Naive thymus-derived CD4-positive, alpha-beta T cell (primary cell): ENCODE data around the gene CHN2. TPM values are rescaled to one million over a fixed set of nuclear protein-coding genes. Genes with fewer than 3 reads are reported as not detected.

Experiments used
- ATAC-seq: fragments of 150-1000 bp; cut with Tn5 transposase; 2 replicates; pipeline ENCODE4 v1.10.0; 2021; ENCODE audit warnings: mild to moderate bottlenecking, moderate library complexity
- CTCF ChIA-PET: fragments of 350-600 bp; sonication (Branson Sonifier 250); formaldehyde crosslinking; loops from one replicate; lab custom pipeline; 2021; ENCODE audit warnings: antibody characterized with exemption; lab: Charles Lee
- POLR2A ChIA-PET: fragments of 350-600 bp; sonication (Branson Sonifier 250); formaldehyde crosslinking; loops from one replicate; lab custom pipeline; 2021; ENCODE audit warnings: antibody characterized with exemption, inconsistent platforms; lab: Charles Lee
- DNase-seq, 9 donors: peaks; one replicate each; pipeline versions ENCODE4 v3.0.0 to v3.0.0-alpha.2; 2020 to 2022; ENCODE audit warnings: mixed read lengths in 1 of 9
- H3K27ac ChIP-seq: one replicate; pipeline ENCODE4 v1.7.0; 2013; ENCODE audit warnings: mild to moderate bottlenecking, low read depth, low read length, moderate library complexity
- H3K27me3 ChIP-seq, 2 donors: one replicate each; pipeline ENCODE4 v1.7.0; 2013; ENCODE audit warnings: low read length in 2 of 2, mild to moderate bottlenecking in 2 of 2, moderate library complexity in 2 of 2; ENCODE audit not compliant: control insufficient read depth in 2 of 2, insufficient read depth in 2 of 2
- H3K36me3 ChIP-seq, 3 experiments: 1 replicate in 2 of 3; 2 replicates in 1 of 3; pipeline ENCODE4 v1.7.0; 2013; ENCODE audit warnings: low read length in 3 of 3, mild to moderate bottlenecking in 3 of 3, moderate library complexity in 1 of 3; ENCODE audit not compliant: insufficient read depth in 3 of 3, control insufficient read depth in 2 of 3
- H3K4me1 ChIP-seq, 2 donors: one replicate each; pipeline ENCODE4 v1.7.0; 2013; ENCODE audit warnings: low read length in 2 of 2, mild to moderate bottlenecking in 2 of 2, moderate library complexity in 1 of 2; ENCODE audit not compliant: control insufficient read depth in 2 of 2, insufficient read depth in 2 of 2
- H3K4me3 ChIP-seq: 2 replicates; pipeline ENCODE4 v1.7.0; 2013; ENCODE audit warnings: mild to moderate bottlenecking, low read length
- H3K9me3 ChIP-seq, 3 experiments: 1 replicate in 2 of 3; 2 replicates in 1 of 3; pipeline ENCODE4 v1.7.0; 2013; ENCODE audit warnings: low read length in 3 of 3; ENCODE audit not compliant: control insufficient read depth in 2 of 3
- H3K27ac Mint-ChIP-seq, 9 donors: one replicate each; pipeline ENCODE4 v1.8.0; 2020 to 2022; ENCODE audit warnings: mixed read lengths in 9 of 9, mild to moderate bottlenecking in 8 of 9, moderate library complexity in 5 of 9, inconsistent platforms in 2 of 9
- H3K27me3 Mint-ChIP-seq, 5 donors: one replicate each; pipeline ENCODE4 v1.8.0; 2021 to 2022; ENCODE audit warnings: mixed read lengths in 5 of 5, mild to moderate bottlenecking in 1 of 5
- H3K36me3 Mint-ChIP-seq, 5 donors: one replicate each; pipeline ENCODE4 v1.8.0; 2020 to 2022; ENCODE audit warnings: mixed read lengths in 5 of 5, mild to moderate bottlenecking in 3 of 5, inconsistent platforms in 1 of 5
- H3K4me1 Mint-ChIP-seq, 7 donors: one replicate each; pipeline ENCODE4 v1.8.0; 2020 to 2022; ENCODE audit warnings: mixed read lengths in 7 of 7, mild to moderate bottlenecking in 3 of 7, inconsistent platforms in 1 of 7
- H3K4me3 Mint-ChIP-seq, 10 donors: one replicate each; pipeline ENCODE4 v1.8.0; 2020 to 2022; ENCODE audit warnings: mild to moderate bottlenecking in 10 of 10, mixed read lengths in 10 of 10, moderate library complexity in 6 of 10, inconsistent platforms in 2 of 10
- H3K9me3 Mint-ChIP-seq, 11 donors: one replicate each; pipeline ENCODE4 v1.8.0; 2020 to 2022; ENCODE audit warnings: mixed read lengths in 11 of 11, mild to moderate bottlenecking in 4 of 11, inconsistent platforms in 1 of 11, moderate library complexity in 1 of 11
- intact Hi-C, 2 donors: fragments of 100-400 bp; cut with micrococcal nuclease; formaldehyde crosslinking; loops; one replicate each; pipeline ENCODE4 v1.15.1; 2023
- polyA plus RNA-seq, 2 donors: library from polyadenylated mRNA; unstranded; fragments of 300-500 nt; fragmentation: Illumina TruSeq; gene quantifications; one replicate each; pipeline ENCODE4 v1.2.3, GENCODE V29; 2021
- total RNA-seq, 6 experiments: library from RNA in 5 of 6; stranded (reverse) in 5 of 6; gene quantifications; 1 replicate in 5 of 6; 2 replicates in 1 of 6; pipeline ENCODE4 v1.2.3 and lab custom pipeline; 2021 to 2026

Gene CHN2
- total and polyA plus RNA-seq, 7 experiments from 2014 or later, result 0.34 to 28.1 (median 0.98) TPM

DNA sequence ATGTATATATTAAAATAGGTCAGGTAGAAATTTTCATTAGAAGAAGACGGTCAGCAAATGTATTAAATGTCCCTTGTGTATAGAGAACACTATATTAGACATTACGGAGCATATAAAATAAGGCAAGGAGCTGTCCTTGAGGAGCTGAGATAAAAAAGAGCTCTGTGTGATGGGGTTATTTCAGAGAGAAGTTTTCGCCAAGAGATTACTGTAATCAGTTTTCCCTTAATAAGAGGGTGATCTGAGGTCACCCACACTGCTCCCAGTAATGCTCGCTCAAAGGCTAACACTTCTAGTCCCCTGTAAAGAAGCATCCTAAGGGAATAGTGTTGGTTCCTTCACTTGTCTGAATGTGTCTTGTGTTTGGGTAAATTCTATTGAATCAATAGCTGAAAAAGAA is 282.3 kb downstream of the CHN2 start:
- ChIA-PET POLR2A (interaction anchor here (0.7 kb wide), 1 partner anchor 1845 kb away, joined by 3 read pairs; no protein-coding TSS in a partner anchor), CTCF (no interaction called here)
- H3K36me3 Mint-ChIP-seq, result no peaks in the 10 kb centered on the region
- no peaks in the 10 kb centered on the region for H3K36me3 ChIP-seq
- no peak overlapping the region for H3K4me3 Mint-ChIP-seq
- peaks cover 0 to 2% (median 0%) of the 10 kb centered on the region in 11 donors for H3K9me3 Mint-ChIP-seq
- H3K27ac ChIP-seq, result no peak overlapping the region
- no peaks in the 10 kb centered on the region for H3K4me1 ChIP-seq
- intact Hi-C loops, result no loop called here
- no peak overlapping the region for H3K27ac Mint-ChIP-seq
- H3K4me3 ChIP-seq, result no peak overlapping the region
- peaks cover 0 to 13% (median 0%) of the 10 kb centered on the region in 5 donors for H3K27me3 Mint-ChIP-seq
- no peaks in the 10 kb centered on the region for H3K27me3 ChIP-seq
- no peaks in the 10 kb centered on the region for H3K4me1 Mint-ChIP-seq
- ATAC-seq, result no peak
- no peak for DNase-seq
- H3K9me3 ChIP-seq, result no peaks in the 10 kb centered on the region

DNA sequence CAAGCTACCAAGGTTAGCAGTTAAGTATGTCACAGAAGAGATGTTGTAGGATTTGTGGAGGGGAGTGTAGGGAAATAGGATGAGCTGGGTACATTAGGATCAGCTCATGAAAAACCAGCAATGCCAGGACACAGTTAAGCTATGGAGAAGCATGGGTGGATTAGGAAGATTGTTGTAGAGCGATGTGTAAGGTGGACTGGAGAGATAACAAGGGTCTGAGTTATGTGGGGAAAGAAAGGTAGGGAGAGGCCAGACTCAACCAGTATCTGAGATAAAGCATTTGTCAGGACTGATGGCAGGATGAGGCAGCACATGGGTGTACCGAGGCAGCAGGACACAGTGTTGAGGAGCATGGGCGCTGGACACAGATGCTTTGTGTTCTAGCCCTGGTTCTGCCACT is 283.7 kb downstream of the CHN2 start:
- no peak overlapping the region for H3K4me3 ChIP-seq
- Mint-ChIP-seq H3K27me3 (peaks cover 0 to 4% (median 0%) of the 10 kb centered on the region in 5 donors), H3K27ac (no peak overlapping the region), H3K4me1 (no peaks in the 10 kb centered on the region), H3K4me3 (no peak overlapping the region), H3K36me3 (no peaks in the 10 kb centered on the region), H3K9me3 (peaks cover 0 to 2% (median 0%) of the 10 kb centered on the region in 11 donors)
- CTCF ChIA-PET, result no interaction called here
- no peak overlapping the region for H3K27ac ChIP-seq
- ATAC-seq (no peak), DNase-seq (no peak)
- no peaks in the 10 kb centered on the region for H3K36me3 ChIP-seq
- no peaks in the 10 kb centered on the region for H3K27me3 ChIP-seq
- POLR2A ChIA-PET, result no interaction called here
- no peaks in the 10 kb centered on the region for H3K9me3 ChIP-seq
- H3K4me1 ChIP-seq, result no peaks in the 10 kb centered on the region
- intact Hi-C loops, result no loop called here

DNA sequence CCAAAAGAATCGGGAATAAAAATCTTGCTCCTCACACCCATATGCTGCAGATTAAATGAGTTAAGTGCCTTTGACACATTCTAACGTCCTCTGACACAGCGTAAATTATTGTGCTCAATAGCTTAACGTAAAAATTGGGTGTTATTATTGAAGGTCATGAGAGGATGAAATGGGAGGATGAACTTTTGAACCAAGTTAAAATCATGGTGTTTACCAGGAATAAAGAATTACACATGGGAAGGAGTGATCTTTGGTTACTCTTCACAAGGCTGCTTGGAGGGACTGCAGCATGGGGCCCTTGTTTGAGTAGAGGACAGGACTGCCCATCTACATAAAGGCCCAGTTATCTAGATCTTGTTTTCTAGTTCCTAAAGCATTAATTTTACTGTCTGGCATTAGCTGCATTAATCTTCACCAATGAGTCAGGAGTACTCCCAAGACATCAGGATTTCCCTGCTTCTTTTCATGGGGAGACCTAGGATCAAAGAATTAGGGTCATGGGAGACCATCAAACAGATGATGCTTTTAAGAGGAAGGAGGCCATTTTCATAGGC is 284.2 kb downstream of the CHN2 start:
- ATAC-seq (no peak), DNase-seq (no peak)
- H3K27me3 ChIP-seq, result no peaks in the 10 kb centered on the region
- intact Hi-C loops, result no loop called here
- H3K4me3 ChIP-seq, result no peak overlapping the region
- no peak overlapping the region for H3K4me3 Mint-ChIP-seq
- ChIA-PET POLR2A (no interaction called here), CTCF (no interaction called here)
- no peaks in the 10 kb centered on the region for H3K9me3 ChIP-seq
- H3K36me3 ChIP-seq, result no peaks in the 10 kb centered on the region
- peaks cover 0 to 2% (median 0%) of the 10 kb centered on the region in 11 donors for H3K9me3 Mint-ChIP-seq
- H3K4me1 Mint-ChIP-seq, result no peaks in the 10 kb centered on the region
- no peaks in the 10 kb centered on the region for H3K36me3 Mint-ChIP-seq
- H3K27me3 Mint-ChIP-seq, result peaks cover 0 to 5% (median 0%) of the 10 kb centered on the region in 5 donors
- H3K27ac Mint-ChIP-seq, result no peak overlapping the region
- no peaks in the 10 kb centered on the region for H3K4me1 ChIP-seq
- H3K27ac ChIP-seq, result no peak overlapping the region

GRCh38 chr7:29479301-29480200 is 285.0 kb downstream of the CHN2 start:
- ATAC-seq, result no peak
- Mint-ChIP-seq H3K27ac (no peak overlapping the region), H3K4me1 (no peaks in the 10 kb centered on the region), H3K27me3 (peaks cover 0 to 6% (median 0%) of the 10 kb centered on the region in 5 donors), H3K36me3 (no peaks in the 10 kb centered on the region), H3K4me3 (no peak overlapping the region), H3K9me3 (peaks cover 0 to 2% (median 0%) of the 10 kb centered on the region in 11 donors)
- H3K27ac ChIP-seq, result no peak overlapping the region
- DNase-seq, result no peak
- no peak overlapping the region for H3K4me3 ChIP-seq
- ChIA-PET CTCF (no interaction called here), POLR2A (no interaction called here)
- H3K36me3 ChIP-seq, result no peaks in the 10 kb centered on the region
- intact Hi-C loops, result no loop called here
- H3K9me3 ChIP-seq, result no peaks in the 10 kb centered on the region
- H3K4me1 ChIP-seq, result no peaks in the 10 kb centered on the region
- no peaks in the 10 kb centered on the region for H3K27me3 ChIP-seq

DNA sequence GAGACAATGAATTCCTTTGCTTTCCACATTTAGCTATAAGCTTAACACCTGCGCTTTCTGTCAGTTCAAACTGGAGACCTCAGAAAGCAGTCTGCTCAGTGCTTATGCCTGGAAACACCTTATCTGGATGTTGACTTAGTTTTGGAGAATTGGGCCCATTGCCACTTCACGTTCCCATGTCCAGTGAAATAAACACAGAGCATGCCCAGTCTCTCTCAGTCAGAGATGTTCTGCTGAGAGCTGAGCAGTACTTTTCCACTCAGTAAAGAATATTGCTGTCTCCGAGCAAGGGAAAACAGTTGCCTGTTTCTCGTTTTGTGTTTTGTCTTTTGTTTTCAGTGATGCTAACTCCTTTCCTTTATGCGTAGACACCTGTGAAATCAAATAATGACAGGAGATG is 285.9 kb downstream of the CHN2 start:
- DNase-seq (no peak), ATAC-seq (no peak)
- Mint-ChIP-seq H3K9me3 (peaks cover 0 to 2% (median 0%) of the 10 kb centered on the region in 11 donors), H3K27me3 (peaks cover 0 to 10% (median 2%) of the 10 kb centered on the region in 5 donors), H3K27ac (no peak overlapping the region), H3K4me3 (no peak overlapping the region), H3K36me3 (no peaks in the 10 kb centered on the region), H3K4me1 (peaks cover 0 to 2% (median 0%) of the 10 kb centered on the region in 7 donors)
- CTCF ChIA-PET, result no interaction called here
- Histone ChIP-seq H3K27me3 (no peaks in the 10 kb centered on the region), H3K4me1 (no peaks in the 10 kb centered on the region), H3K27ac (no peak overlapping the region), H3K4me3 (no peak overlapping the region), H3K36me3 (no peaks in the 10 kb centered on the region), H3K9me3 (no peaks in the 10 kb centered on the region)
- intact Hi-C loops, result no loop called here
- POLR2A ChIA-PET, result no interaction called here

- DNase-seq, result no peak
- Histone ChIP-seq H3K36me3 (no peaks in the 10 kb centered on the region), H3K27me3 (no peaks in the 10 kb centered on the region), H3K4me3 (no peak overlapping the region), H3K9me3 (no peaks in the 10 kb centered on the region), H3K4me1 (no peaks in the 10 kb centered on the region), H3K27ac (no peak overlapping the region)
- H3K4me1 Mint-ChIP-seq, result peaks cover 0 to 2% (median 0%) of the 10 kb centered on the region in 7 donors
- H3K4me3 Mint-ChIP-seq, result no peak overlapping the region
- peaks cover 0 to 4% (median 0%) of the 10 kb centered on the region in 11 donors for H3K9me3 Mint-ChIP-seq
- no peak overlapping the region for H3K27ac Mint-ChIP-seq
- H3K27me3 Mint-ChIP-seq, result peaks cover 0 to 14% (median 2%) of the 10 kb centered on the region in 5 donors
- CTCF ChIA-PET, result no interaction called here
- no peaks in the 10 kb centered on the region for H3K36me3 Mint-ChIP-seq
- ATAC-seq, result no peak
- POLR2A ChIA-PET, result no interaction called here
- intact Hi-C loops, result no loop called here
These were observed 286.5 kb downstream of the CHN2 start for GRCh38 chr7:29480934-29481651.
